Fibroblast of mammary gland (primary cell): ENCODE data around the gene SLC5A12.

Source experiments
- DNase-seq: peaks from one replicate; pipeline ENCODE4 v3.0.0-alpha.2; 2010; ENCODE audit warnings: low read depth
- H3K4me3 ChIP-seq: 2 replicates; pipeline ENCODE4 v1.5.1; 2011; ENCODE audit warnings: low read depth, mild to moderate bottlenecking, low read length, moderate library complexity; ENCODE audit not compliant: control insufficient read depth
- TF ChIP-seq, protein P1 (sequence below): conservative IDR thresholded peaks from 2 replicates; pipeline ENCODE4 v1.5.1; 2011; ENCODE audit warnings: low read depth, low read length, inconsistent platforms; ENCODE audit not compliant: control insufficient read depth, insufficient read depth

The SLC5A12 gene

DNA sequence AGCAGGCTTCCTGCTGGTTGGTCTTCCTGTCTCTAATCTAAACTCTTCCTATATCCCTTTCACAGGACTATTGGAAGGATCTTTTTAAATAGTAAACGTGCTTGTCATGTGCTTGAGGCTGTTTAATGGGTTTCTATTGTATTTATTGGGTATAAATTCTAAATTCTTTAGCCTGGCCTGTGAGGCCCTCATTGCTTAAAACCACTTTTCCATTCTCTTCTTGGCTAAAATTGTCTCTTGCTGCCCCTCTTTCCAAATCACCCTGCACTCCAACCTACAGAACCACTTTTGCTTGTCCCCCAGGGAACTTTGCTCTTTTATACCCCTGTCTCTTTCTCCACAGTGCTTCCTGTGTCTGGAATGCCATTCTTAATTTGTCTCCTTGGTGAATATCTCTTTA, 103.4 kb downstream of the SLC5A12 start:
- TF ChIP-seq, protein P1, sequence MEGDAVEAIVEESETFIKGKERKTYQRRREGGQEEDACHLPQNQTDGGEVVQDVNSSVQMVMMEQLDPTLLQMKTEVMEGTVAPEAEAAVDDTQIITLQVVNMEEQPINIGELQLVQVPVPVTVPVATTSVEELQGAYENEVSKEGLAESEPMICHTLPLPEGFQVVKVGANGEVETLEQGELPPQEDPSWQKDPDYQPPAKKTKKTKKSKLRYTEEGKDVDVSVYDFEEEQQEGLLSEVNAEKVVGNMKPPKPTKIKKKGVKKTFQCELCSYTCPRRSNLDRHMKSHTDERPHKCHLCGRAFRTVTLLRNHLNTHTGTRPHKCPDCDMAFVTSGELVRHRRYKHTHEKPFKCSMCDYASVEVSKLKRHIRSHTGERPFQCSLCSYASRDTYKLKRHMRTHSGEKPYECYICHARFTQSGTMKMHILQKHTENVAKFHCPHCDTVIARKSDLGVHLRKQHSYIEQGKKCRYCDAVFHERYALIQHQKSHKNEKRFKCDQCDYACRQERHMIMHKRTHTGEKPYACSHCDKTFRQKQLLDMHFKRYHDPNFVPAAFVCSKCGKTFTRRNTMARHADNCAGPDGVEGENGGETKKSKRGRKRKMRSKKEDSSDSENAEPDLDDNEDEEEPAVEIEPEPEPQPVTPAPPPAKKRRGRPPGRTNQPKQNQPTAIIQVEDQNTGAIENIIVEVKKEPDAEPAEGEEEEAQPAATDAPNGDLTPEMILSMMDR, result no peak
- no peak overlapping the region for H3K4me3 ChIP-seq
- DNase-seq, result no peak
